ENCODE results near the gene EED. TPM values are rescaled to one million over a fixed set of nuclear protein-coding genes. Genes with fewer than 3 reads are reported as not detected.

The EED gene
- total RNA-seq, 1 experiment from 2014 or later, result 25.2 TPM

- ChIA-PET RAD21 (ENCODE audit: low non-redundant PET in 1 of 2, low total read pairs in 2 of 2, uncharacterized antibody in 2 of 2, unreplicated experiment in 2 of 2) (no interaction called here), POLR2A (no interaction called here), CTCF (interaction anchor here (0.8 to 2.9 kb wide), 3 partner anchors 12 to 351 kb away, joined by 3 to 19 read pairs (median 3); partner anchors contain the start of gene CCDC83)
- Histone ChIP-seq H3K9ac (ENCODE audit: low read length) (no peak overlapping the region), H3K4me2 (ENCODE audit: low read length) (no peak overlapping the region), H3K9me3 (ENCODE audit: control insufficient read depth in 1 of 2, insufficient read depth in 1 of 2, low read depth in 1 of 2, low read length in 2 of 2) (no peaks in the 10 kb centered on the region), H3K4me3 (replicated peaks in 1 of 2; ENCODE audit: low read depth in 1 of 2, low read length in 2 of 2) (no peak overlapping the region), H3K27ac (ENCODE audit: low read depth, low read length) (no peak overlapping the region), H3K36me3 (ENCODE audit: control insufficient read depth in 1 of 2, insufficient read depth in 2 of 2, low read length in 2 of 2) (no peaks in the 10 kb centered on the region), H3K79me2 (ENCODE audit: insufficient read depth, low read length) (no peaks in the 10 kb centered on the region), H4K20me1 (ENCODE audit: insufficient read depth) (no peaks in the 10 kb centered on the region), H3K27me3 (ENCODE audit: insufficient read depth, low read length) (no peaks in the 10 kb centered on the region), H3K9me2 (ENCODE audit: insufficient read depth) (no peaks in the 10 kb centered on the region), H2AFZ (ENCODE audit: low read depth, low read length, poor library complexity, severe bottlenecking) (no peak overlapping the region), H3K4me1 (ENCODE audit: control insufficient read depth in 1 of 2, insufficient read depth in 2 of 2, low read length in 2 of 2) (peaks cover 0 to 15% of the 10 kb centered on the region in 2 experiments; a peak in 2 of 4 replicates)
- BruUV-seq (replicated peaks), result no TSS peak
- DNase-seq (ENCODE audit: low read depth, low spot score) (no peak), ATAC-seq (no peak)
- TF ChIP-seq CBX3 (IDR thresholded peaks at IDR 0.05; ENCODE audit: low read depth) (no peak), RAD21 (IDR thresholded peaks at IDR 0.05; ENCODE audit: low read depth) (peak; percentile 8; the same call in 1 of the 2 replicates), POLR2AphosphoS5 (IDR thresholded peaks at IDR 0.05; ENCODE audit: low read depth, low read length) (no peak)
- intact Hi-C loops (cut with micrococcal nuclease), result no loop called here
These were observed 38.9 kb upstream of the EED start for GRCh38 chr11:86205421-86206336.

- Histone ChIP-seq H3K4me3 (replicated peaks in 1 of 2; ENCODE audit: low read depth in 1 of 2, low read length in 2 of 2) (no peak overlapping the region), H3K79me2 (ENCODE audit: insufficient read depth, low read length) (no peaks in the 10 kb centered on the region), H3K9me3 (ENCODE audit: control insufficient read depth in 1 of 2, insufficient read depth in 1 of 2, low read depth in 1 of 2, low read length in 2 of 2) (no peaks in the 10 kb centered on the region), H4K20me1 (ENCODE audit: insufficient read depth) (no peaks in the 10 kb centered on the region), H3K9me2 (ENCODE audit: insufficient read depth) (no peaks in the 10 kb centered on the region), H3K4me1 (ENCODE audit: control insufficient read depth in 1 of 2, insufficient read depth in 2 of 2, low read length in 2 of 2) (peaks cover 0 to 15% of the 10 kb centered on the region in 2 experiments; a peak in 2 of 4 replicates), H3K4me2 (ENCODE audit: low read length) (no peak overlapping the region), H3K27ac (ENCODE audit: low read depth, low read length) (no peak overlapping the region), H3K36me3 (ENCODE audit: control insufficient read depth in 1 of 2, insufficient read depth in 2 of 2, low read length in 2 of 2) (no peaks in the 10 kb centered on the region), H2AFZ (ENCODE audit: low read depth, low read length, poor library complexity, severe bottlenecking) (no peak overlapping the region), H3K9ac (ENCODE audit: low read length) (no peak overlapping the region), H3K27me3 (ENCODE audit: insufficient read depth, low read length) (no peaks in the 10 kb centered on the region)
- CTCF ChIA-PET, result interaction anchor here (1.7 to 2.9 kb wide), 2 partner anchors 11 to 13 kb away, joined by 3 to 19 read pairs; no protein-coding TSS in a partner anchor
- no TSS peak for BruUV-seq (replicated peaks)
- ATAC-seq (no peak), DNase-seq (ENCODE audit: low read depth, low spot score) (no peak)
- POLR2A ChIA-PET, result no interaction called here
- intact Hi-C loops (cut with micrococcal nuclease), result no loop called here
- RAD21 ChIA-PET (ENCODE audit: low non-redundant PET in 1 of 2, low total read pairs in 2 of 2, uncharacterized antibody in 2 of 2, unreplicated experiment in 2 of 2), result no interaction called here
- TF ChIP-seq CTCF (IDR thresholded peaks at IDR 0.05 in 2 of 3, conservative IDR thresholded peaks at IDR 0.05 in 1 of 3; ENCODE audit: borderline replicate concordance in 1 of 3, insufficient read depth in 1 of 3, low read depth in 2 of 3, low read length in 2 of 3) (no peak), CEBPB (IDR thresholded peaks at IDR 0.05; ENCODE audit: low read depth) (no peak), ELF1 (IDR thresholded peaks at IDR 0.05; ENCODE audit: borderline replicate concordance, low read depth) (no peak), CBX3 (IDR thresholded peaks at IDR 0.05; ENCODE audit: low read depth) (no peak), FOSL1 (IDR thresholded peaks at IDR 0.05; ENCODE audit: low read depth) (no peak), EZH2 (IDR thresholded peaks at IDR 0.05) (no peak), RAD21 (IDR thresholded peaks at IDR 0.05; ENCODE audit: low read depth) (no peak), EZH2phosphoT487 (IDR thresholded peaks at IDR 0.05; ENCODE audit: borderline replicate concordance) (no peak), TCF7L2 (IDR thresholded peaks at IDR 0.05; ENCODE audit: borderline replicate concordance, extremely low read depth, insufficient read depth, insufficient read length) (no peak)
- TF ChIP-seq, protein P1, sequence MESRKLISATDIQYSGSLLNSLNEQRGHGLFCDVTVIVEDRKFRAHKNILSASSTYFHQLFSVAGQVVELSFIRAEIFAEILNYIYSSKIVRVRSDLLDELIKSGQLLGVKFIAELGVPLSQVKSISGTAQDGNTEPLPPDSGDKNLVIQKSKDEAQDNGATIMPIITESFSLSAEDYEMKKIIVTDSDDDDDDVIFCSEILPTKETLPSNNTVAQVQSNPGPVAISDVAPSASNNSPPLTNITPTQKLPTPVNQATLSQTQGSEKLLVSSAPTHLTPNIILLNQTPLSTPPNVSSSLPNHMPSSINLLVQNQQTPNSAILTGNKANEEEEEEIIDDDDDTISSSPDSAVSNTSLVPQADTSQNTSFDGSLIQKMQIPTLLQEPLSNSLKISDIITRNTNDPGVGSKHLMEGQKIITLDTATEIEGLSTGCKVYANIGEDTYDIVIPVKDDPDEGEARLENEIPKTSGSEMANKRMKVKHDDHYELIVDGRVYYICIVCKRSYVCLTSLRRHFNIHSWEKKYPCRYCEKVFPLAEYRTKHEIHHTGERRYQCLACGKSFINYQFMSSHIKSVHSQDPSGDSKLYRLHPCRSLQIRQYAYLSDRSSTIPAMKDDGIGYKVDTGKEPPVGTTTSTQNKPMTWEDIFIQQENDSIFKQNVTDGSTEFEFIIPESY (IDR thresholded peaks at IDR 0.05; ENCODE audit: extremely low read depth, insufficient replicate concordance, low read length), result no peak
- TF ChIP-seq, protein P2, sequence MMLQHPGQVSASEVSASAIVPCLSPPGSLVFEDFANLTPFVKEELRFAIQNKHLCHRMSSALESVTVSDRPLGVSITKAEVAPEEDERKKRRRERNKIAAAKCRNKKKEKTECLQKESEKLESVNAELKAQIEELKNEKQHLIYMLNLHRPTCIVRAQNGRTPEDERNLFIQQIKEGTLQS (IDR thresholded peaks at IDR 0.05), result no peak
These were observed 38.2 kb upstream of the EED start for GRCh38 chr11:86206337-86206695.

All from HCT116 (cell line).